Myocyte (in vitro differentiated cells): Measurements from ENCODE around the gene MAPK8IP2. TPM values are rescaled to one million over a fixed set of nuclear protein-coding genes. Genes with fewer than 3 reads are reported as not detected.
A peak's percentile ranks its signal among the peaks of the same experiment; 100 is the strongest.

Source experiments
- DNase-seq: peaks from one replicate; pipeline ENCODE4 v3.0.0-alpha.2; 2012; ENCODE audit warnings: low read depth
- total RNA-seq: library from RNA; depleted of rRNA; stranded (reverse); fragments of >200 nt; gene quantifications from 2 replicates; pipeline ENCODE4 v1.2.3, GENCODE V29; 2014

MAPK8IP2 gene
- total RNA-seq, 1 donor from 2014 or later: 0.16 TPM

DNA sequence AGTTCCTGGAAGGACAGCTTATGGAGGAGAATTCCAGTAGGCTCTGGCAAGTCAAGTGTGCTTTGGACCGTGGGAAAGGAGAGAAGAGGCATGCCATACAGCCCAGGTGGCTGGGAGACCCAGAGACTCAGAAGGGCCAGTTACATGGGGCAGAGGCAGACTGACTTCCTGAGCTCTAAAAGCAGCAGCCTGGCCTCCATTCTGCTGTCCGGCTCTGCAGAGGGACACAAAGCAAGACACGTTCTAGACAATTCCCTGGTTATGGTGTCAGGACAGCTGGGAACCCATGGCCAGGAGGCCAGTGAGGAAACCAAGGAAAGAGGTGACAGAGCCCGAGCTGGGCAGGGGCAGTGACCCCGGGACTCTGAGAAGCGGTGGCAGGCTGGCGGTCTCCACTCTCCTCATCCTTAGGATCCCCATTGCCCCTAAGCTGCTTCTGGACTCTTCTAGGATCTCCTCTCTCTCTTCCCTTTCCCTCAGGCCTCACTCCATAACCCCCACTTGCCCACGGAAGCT, 25.1 kb upstream of the MAPK8IP2 start:
- DNase-seq: no peak

DNA sequence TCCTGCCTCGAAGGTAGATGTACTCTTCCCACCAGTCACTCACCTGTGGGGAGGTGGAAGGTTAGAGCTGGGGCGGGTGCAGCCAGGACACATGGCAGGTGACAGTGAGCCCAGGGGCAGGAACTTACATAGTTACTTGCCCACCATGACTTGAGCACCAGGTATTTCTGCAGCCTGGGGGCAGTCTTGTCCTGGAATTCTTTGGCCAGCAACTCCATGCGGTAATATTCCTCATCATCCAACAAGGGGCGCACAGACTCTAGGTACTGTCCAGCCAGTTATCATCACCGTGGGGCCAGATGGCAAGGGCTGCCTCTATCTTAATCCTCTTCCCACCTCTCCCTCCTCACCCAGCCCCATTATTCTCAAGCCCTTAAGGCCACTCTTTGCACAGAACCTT, 24.5 kb upstream of the MAPK8IP2 start:
- DNase-seq: no peak

DNA sequence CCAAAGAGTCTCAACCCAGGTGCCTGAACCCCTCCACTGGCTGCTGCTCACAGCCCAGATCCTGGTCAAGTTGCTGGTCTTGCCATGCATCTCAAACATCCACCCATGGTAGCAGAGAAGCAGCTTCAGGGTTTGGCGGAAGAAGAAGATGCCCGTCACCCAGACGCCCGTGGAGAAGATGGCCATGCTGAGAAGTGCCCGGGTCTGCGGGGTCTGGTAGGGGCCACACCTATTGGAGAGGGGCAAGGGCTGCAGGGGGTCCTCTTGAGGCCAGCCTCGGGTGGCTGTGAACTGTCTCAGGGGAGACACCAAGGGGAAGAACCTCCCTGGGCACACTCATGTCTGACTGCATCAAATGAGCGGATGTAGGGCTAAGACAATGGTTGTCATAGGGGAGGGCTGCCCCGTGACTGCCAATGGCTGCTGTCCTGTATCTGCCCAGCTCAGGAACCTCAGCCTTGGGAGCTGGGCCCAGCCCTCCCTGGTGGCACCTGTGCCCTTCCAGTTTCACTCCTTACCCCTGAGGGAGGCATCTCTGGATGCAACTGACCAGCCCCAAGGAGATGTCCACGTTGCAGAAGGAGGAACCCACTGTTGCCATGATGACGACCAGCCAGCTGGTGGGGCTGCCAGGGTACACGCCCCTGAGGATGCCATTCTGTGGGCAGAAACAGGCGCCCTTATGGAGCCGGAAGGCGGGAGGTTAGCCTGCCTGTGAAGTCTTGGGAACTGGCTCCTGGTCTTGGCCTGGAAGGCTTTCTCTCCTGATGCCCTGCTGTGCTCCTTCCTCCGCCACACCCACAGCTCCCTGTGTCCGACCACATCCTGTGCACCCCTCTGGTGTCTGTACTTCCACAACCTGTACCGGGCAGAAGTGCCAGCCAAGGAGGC, 23.5 kb upstream of the MAPK8IP2 start:
- no peak for DNase-seq

DNA sequence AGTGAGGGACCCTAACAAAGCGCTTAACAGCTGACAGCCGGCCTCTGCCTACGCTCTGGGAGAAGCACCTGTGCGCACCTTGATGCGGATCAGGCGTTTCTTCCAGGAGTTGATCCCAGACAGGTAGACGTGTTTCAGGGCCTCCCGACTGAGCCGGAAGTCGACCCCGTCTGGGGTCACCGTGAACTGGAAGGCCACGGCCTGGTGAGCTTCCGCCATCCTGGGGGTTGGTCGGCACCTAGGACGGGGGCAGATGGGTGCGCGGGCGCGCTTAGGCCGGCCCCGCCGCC, 23.0 kb upstream of the MAPK8IP2 start:
- DNase-seq: no peak

DNA sequence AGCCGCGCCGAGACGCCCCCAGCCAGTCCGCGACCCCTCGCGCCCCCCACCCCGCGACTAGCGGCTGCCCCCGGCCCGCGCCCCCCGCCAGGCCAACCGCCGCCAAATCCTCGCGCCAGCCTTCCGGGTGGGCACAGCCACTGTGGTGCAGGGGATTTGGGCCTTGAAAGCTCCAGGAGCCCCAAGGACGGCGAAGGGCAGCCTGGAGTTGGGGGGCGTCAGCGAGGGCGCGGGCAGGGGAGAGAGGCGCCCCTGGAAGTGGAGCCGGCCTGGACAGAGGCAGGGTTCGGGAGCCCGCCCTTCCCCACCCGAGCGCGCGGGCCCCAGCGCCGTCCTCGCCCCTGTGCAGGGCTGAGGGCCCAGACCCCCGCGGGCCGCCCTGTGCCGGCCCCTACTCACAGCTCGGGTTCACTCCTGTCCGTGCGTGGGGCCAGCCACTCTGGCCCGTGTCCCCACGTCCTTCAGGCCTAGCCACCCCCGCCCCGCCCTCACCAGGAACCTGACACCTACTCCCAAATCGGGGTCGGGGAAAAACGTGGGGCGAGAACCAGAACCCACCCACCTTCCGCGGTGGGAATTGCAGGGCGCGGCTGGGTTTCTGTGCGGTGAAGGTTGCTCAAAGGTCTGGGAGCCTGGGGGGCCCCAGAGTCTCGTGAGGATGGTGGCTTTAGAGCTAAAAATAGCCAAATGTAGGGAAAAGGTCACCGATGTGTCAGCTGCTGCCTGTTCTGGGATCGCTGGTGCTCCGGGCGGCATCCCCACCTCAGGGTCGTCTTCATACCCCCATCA, 22.4 kb upstream of the MAPK8IP2 start, which contains the start of gene CPT1B:
CPT1B (minus strand) TSS at position 441 of the 789 bp plus-strand sequence. CDS start 512 bp downstream, outside the sequence.
- peak; percentile 61 for DNase-seq

DNA sequence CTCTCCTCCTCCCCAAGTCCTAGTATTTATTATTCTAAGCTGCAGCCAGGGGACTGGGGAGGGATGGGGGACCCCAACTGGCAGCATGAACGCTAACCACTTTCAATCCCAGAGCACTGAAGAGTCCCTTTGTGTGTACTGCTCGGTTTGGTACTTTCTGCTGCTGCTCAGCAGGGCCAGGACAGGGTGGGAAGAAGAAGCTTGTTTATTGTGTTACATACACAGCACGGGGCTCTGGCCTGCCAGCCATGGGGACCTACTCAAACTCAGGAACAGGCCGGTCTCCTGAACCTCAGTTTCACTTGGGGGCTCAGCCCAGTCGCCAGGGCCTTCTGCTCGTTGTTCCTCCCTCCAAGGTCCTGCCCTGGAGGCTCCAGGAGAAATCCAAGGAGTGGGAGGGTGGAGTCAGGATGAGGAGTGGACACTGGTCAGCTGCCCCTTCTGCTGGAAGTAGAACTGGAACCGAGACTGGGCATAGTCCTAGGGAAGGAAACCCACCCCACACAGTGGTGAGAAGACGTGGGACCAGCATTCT, 21.8 kb upstream of the MAPK8IP2 start:
- no peak for DNase-seq

DNA sequence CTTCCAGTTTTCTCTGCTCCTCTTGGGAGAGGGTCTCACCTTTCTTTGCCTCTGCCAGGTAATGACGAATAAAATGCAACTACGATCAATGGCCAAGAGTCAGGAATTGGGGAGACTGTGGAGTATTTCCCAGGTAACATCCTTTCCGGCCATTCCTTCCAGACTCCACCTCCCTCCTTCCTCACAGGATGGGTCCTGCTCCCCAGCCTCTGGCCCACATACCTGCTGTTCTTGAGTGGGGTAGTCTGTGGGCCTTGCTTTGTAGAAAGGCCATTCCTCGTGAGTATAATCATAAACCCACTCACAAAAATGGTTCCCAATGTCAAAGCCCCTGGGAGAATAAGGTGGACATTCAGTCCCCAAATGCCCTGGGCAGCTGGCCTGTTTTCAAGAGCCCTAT, 20.8 kb upstream of the MAPK8IP2 start:
- DNase-seq: no peak

DNA sequence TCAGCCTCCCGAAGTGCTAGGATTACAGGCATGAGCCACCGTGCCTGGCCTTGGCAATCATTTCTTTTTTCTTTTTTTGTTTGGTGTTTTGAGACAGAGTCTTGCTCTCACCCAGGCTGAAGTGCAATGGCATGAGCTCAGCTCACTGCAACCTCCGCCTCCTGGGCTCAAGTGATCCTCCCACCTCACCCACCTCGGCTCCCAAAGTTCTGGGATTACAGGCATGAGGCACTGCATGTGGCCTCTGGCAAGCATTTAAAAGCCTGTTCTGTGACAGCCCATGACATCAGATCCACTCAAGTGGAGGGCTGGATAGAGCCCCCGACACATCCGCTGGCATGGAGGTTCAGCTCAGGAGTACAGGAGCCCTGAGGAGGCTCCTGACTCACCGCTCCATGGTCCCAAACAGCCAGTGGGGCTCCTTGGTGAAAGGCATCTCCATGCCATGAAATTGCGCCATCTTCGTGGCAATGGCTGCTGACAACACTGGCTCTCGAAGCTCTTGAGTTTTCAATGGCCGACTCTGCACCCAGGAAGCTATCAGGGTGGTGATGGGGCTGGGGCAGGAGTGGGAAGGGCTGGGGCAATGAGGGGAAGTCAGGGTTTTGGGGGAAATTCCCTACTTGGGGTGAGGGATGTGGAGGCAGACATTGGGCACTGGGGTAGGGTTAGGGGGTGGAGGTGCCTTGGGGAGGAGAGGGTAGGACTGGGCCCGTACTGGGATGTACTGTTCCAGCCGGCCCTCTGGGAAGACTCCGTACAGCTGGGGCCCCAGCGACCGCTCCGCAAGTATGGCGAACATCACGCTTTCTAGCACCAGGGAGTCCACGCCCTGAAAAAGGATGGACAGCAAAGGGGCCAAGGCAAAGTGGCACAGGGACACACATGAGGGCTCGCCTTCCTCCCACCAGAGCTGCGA, 19.3 kb upstream of the MAPK8IP2 start:
- DNase-seq: no peak

DNA sequence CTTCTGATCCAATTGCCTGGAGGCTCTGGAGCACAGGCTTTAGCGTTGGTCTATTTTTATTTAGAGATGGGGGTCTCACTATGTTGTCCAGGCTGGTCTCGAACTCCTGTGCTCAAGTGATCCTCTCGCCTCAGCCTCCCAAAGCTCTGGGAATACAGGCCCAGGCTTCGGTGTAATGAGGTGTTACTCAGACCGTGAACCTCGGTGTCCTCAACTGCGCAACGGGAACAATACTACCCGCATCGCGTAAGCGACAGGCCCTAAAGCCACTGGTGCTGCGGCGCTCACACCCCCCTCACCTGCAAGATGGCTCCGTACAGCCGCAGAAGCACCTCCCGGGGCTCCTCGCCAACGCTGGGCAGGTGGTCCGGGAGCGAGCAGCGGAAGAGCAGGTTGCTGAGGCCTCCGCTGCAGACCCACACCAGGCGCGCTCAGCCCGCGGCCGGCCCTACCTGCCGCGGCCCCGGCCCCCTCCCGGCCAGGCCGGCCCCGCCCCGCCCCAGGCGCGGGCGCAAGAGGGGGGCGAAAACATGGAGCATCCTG, 18.6 kb upstream of the MAPK8IP2 start:
- no peak for DNase-seq

DNA sequence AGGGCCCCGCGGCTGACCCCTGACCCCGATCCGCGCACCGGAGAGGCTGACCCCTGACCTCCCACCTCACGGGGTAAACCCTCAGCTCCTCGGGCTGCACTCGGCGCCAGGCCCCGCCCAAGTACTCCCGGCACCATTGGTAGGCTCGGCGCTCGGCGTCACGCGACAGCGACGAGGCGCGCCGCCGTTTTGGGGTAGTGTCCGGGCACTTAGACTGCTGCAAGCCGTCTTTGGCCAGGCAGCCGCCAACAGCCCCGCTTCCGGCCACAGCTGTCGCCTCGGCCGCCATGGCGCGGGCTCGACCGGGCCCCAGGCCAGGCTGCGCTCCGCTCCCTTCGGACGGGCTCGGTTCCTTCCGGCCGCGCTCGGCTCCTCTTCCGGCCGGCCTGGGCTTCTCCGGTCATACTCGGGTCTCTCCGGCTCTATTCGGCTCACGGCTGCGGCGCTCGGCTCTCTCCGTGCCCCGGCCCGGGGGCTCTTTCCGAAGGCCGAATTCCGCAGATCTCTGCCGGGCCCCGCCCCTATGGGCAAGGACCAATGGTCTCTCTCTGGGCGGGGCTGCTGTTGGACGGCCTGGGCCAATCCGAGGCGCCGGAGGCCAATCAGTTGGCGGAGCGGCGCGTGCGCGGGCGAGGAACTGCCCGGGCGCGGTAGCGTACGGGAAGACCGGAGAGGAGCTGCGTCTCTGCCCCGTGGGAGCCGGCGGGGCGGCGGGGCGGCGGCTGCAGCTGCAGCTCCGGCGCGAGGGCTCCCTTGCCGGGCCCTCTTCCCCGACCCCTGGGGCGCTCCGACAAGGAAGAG, 17.9 kb upstream of the MAPK8IP2 start, which contains the start of gene CHKB:
CHKB (minus strand) TSS at position 357 of the 801 bp plus-strand sequence; CDS start at position 289, 68 bp downstream.
- peak; percentile 99 for DNase-seq

DNA sequence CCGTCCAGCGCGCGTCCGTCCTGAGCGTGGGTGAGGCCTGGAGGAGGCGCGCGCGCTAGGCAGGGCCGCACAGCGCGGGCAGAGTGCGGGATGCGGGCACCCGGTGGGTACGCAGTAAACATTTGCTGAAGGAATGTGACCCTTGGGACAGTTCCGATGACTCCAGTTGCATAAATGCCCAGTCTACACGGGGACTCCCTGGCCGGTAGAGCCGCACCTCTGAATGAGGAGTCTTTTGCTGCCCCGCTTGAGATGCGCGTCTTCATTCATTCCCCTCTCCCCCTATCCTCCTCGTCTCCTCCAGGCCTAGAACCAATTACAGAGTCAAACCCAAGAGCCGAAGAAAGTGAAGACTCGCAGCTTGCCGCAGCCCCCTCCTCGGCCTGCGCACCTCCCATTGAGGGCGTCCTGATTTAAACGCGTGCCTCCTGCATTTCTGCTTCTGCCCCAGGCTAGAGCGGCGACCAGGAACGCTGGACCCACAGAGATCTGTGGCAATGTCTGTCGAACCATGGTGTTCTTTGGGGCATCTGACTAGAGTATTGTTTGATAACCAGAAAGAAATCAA, 17.2 kb upstream of the MAPK8IP2 start:
- DNase-seq: no peak

DNA sequence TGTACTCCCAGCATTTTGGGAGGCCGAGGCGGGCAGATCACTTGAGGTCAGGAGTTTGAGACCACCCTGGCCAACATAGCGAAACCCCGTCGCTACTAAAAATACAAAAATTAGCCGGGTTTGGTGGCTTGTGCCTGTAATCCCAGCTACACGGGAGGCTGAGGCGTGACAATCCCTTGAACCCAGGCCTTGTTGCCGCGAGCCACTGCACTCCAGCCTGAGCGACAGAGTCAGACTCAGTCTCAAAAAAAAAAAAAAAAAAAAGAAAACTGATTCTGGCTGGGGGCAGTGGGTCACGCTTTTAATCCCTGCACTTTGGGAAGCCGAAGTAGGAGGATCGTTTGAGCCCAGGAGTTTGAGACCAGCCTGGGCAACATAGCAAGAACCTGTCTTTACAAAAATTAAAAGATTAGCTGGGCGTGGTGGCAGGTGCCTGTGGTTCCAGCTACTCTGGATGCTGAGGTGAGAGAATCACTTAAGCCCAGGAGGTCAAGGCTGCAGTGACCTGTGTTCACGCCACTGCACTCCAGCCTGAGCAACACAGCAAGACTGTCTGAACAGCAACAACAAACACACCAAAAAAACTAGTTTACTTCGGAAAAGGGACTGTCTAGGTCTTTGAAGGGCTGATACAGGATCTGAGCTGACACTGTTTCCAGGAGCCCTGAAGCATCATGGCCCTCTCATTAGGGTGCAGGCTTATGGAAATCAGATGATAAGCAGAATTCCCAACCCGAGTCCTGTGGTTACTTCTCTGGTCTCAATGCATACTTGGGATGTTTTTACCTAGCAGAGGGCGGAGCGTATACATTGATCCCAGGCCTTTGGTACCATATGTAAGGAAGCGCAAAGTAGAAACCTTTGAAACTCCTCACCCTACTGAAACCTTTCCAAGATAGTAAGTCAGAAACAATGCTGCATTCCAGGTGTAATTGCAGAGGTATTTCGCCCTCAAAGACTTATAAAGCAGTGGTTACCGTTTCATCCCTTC, 16.2 kb upstream of the MAPK8IP2 start:
- no peak for DNase-seq

DNA sequence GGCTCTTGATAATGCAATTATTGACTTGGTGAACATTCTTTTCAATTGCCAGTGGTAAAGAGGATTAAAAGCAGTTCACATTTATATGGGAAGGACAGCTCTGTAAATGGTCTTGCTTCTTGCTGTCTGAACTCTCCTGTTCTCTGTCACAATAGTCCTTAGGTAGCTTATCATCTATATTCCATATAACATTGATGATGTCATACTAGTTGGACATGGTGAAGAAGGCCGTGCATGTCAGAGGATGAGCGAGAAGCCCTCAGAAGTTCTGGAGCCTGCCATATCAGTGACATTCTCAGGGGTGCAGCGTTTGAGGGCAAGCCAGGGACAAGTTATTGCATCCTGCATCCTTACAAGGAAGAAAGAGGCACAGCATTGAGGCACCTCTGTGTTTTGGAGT, 15.4 kb upstream of the MAPK8IP2 start:
- no peak for DNase-seq

DNA sequence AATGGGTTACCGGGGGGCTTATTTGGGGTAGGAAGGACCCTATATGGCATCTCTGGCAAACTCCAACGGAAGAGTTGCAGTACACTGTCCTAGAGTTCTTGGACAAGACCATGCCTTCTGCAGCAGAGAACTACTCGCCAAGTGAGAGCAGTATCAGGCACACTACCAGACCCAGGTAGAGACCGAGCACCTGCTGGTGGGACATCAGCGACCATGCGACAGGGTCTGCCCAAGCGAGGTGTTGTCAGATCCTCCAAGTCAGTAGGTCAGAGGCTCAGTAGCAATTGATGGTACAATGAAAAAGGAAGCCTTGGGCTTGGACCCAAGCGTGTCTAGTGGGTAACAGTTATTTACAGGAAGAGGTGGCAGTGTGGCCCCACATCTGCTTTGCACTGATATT, 14.8 kb upstream of the MAPK8IP2 start:
- no peak for DNase-seq

DNA sequence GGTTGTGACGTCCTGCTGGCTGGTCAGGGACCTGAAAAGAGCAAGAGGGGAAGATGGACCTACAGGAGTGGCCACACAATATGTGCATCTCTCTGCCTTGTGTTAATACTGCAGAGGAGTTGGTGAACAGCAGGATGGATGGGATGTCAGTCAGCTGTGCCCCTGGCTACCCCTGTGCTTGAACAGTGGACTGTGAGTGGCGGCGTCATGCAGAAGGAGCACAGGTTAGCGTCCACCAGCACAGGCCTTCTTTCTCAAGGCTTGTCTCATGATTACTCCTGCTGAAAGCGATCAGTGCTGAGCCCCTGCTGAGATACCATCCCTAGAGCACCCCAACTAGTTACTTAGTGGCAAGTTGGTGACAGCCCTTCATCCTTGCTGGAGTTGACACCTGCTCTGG, 14.2 kb upstream of the MAPK8IP2 start:
- no peak for DNase-seq

DNA sequence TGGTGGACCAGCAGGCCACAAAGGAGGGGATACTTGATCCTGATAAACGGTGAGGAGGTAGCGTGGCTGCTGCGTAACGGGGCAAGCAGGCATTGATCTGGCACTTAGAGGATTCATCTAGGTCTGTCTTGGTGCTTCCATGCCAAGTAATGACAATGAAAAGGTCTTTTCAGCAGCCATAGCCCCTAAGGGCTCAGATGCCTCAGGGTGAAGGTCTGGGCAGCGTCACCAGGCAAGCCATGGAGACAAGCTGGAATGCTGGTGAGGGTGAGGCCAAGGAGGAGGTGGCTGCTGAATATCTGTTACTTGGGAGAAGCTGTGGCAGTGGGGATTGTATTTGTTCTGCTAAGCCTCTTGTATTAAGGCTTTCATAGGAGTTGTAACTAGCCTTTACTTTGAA, 13.2 kb upstream of the MAPK8IP2 start:
- no peak for DNase-seq

DNA sequence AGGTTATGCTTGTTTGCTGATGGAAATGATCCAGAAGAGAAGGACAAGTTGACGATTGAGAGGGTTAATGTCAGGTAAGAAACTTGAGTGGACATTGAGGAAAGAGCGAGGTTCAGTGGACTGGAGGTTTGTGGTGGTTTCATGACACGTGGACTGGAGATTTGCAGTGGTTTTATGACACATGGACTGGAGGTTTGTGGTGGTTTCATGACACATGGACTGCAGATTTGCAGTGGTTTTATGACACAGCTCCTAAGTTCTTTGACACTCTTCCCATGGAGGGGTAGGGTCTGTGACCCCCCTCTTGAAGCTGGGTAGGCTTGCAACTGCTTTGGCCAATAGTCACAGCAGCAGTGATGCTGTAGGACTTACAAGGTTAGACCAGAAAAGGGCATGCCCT, 5.4 kb upstream of the MAPK8IP2 start:
- peak; percentile 45 for DNase-seq

DNA sequence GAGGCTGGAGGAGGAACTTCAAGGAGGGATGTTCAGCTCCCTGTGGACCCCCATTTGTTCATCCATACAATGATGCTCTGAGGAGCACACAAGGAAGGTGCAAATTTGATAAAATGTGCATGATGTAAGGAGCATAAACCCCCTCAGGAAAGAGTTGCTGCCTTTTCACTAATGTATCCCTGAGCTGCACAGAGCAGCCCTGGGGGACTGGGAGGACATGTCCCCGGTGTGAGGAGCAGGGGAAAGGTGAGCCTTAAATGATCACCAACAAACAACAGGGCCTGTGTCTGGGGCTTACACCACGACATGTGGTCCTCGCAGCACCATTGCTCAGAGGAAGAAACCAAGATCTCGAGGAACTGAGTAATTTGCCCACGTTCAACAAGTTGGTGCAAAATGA, 3.5 kb upstream of the MAPK8IP2 start:
- no peak for DNase-seq
